OCI-M1 (cell line): ENCODE results near the gene VILL.
A peak's percentile ranks its signal among the peaks of the same experiment; 100 is the strongest.
"Not testable (repeated sequence)": the region's sequence is repeated elsewhere in the genome, so short reads cannot be mapped to it uniquely, and the experiment has no call there.

Experiments
- DNase-seq: peaks from one replicate; lab custom pipeline; 2025; lab: John Stamatoyannopoulos, UW

VILL gene

DNA sequence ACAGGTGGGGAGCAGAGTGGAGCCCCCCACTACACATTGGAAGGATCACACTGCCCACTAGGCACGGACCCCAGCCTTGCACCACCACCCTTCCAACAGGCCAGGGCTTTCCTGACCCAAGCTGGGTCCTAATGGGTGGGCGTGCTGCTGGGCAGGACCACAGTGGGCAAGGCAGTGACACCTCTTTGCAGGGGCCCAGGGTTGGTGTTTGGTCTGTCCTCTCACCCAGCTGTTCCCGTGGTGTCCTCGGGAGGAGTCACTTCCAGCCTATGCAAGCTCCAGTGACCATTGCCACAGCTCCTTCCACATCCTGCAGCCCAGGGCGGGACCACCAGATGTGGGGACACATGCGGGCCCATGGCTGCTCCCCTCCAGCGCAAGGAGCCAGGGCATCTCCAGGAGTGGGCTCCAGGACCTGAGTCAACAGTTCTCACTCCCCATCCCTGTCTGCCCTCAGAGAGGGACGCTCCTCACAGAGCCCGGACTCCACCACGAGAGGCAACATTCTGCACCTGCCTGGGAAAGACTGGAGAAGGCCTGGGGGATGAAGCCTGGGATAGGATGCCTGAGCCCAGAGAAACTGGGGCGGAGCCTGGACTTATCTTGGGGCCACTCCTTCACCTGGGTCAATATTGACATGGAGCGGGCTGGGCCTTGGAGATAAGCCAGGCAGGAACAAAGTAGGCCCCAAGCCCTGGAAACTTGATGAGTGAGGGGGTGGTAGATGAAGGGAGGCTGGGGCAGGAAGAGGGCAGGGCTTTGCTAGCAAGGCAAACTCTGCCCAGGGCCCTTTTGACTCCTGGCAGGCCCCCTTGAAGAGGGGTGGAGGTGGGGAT is 3.9 kb upstream of the VILL start:
- DNase-seq, result no peak

GRCh38 chr3:37987315-37987697 is 3.3 kb upstream of the VILL start:
- no peak for DNase-seq

DNA sequence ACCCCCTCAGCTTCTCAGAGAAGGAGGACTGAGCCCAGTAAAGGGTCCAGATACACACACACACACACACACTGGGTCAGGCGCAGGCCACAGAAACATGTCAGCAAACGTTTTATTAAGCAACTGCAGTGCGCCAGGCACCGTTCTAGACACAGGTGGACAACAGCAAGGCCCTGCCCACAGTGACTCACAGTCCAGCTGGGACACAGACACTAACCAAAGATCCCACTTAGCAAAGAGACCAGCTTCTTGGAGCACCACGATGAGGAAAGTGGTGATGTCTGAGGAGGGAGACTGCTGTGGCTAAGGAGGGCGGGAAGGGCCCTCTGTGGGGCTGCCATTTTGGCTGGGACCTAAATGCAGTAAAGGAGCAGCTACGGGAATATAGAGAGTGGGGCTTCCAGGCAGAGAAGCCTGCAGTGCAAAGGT is 2.8 kb upstream of the VILL start:
- DNase-seq, result no peak

DNA sequence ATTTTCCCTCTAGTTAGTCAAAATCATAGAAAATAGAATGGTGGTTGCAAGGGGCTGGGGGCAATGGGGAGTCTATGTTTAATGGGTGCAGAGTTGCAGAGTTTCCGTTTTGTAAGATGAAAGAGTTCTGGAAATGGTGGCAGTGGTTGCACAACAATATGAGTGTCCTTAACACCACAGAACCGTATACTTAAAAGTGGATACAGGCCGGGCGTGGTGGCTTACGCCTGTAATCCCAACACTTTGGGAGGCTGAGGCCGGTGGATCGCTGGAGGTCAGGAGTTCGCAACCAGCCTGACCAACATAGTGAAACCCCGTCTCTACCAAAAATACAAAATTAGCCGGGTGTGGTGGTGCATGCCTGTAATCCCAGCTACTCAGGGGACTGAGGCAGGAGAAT is 2.2 kb upstream of the VILL start:
- DNase-seq, result not testable (repeated sequence)

DNA sequence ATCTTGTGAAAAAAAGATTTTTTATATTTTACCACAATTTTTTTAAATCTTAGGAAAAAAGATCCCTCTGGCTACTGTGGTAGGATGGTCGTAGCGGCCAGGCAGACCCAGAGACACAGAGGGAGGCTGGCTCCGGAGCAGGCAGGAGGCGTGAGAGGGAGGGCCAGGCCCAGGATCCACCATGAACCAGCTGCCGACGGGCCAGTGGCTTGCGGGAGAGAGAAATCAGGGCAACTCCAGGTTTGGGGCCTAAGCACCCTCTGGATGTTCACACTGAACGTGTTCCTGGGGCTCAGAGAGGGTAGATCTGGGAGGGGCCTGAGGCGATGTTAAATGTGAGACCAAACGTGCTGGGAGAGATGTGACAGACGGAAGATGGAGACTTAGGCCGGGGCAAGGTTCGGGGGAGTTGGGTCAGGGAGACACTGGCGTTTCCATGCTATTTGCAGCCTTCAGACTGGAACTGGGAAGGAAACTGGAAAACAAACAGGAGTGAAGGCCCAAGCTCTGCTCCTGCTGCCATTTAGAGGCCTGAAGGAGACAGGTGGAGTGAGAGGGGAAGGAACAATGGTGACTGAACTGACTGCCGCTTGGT is 1.6 kb upstream of the VILL start:
- no peak for DNase-seq

DNA sequence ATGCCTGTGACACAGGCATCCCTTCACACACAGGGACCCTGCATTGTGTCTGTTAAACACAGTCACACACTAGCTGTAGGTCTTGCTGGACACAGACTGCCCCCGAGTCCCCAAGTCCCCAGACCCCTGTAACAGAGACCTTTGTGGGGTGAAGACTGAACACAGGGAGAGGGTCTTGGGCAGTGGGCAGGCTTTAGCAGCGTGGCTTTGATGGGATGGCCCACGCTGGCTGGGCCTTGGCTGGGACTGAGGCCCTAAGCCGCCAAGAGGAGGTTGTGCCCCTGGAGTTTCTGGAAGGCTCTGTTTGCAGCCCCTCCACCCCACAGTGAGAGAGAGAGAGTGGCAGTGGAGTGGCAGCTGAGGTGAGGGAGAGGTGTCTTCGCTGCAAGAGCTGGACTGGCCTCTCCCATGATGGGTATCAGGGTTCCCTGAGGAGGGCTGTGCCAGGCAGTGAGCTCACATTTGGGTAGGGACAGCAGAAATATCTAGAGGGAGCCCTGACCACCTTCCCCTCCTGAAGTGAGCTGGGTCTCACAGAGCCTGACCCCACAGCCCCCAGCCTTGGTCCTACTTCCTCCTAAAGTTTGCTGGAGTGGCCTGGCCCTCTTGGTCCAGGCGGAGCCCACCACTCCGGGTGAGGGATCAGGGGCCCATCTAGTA is 635 bp upstream of the VILL start:
- no peak for DNase-seq

DNA sequence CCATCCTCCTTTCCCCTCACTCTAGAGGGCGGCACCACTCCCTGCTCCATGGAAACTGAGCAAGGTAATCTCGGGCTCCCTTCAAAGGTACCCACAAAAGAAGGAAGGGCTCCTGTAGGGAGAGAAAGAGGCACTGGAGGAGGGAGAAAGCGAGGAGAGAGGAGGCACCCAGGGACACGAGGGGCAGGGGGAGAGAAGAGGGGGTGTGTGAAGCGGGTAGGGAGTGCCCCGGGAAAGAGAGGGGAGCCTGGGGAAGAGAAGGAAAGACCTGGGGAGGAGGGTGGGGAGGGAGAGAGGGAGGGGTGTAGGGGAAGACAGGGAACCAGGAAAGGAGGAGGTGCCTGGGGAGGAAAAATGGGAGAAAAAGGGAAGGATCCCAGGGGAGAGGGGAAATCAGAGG is 523 bp downstream of the VILL start:
- no peak for DNase-seq

GRCh38 chr3:37991823-37992222 is 1.2 kb downstream of the VILL start:
- DNase-seq, result no peak

GRCh38 chr3:37992271-37993066 is 1.9 kb downstream of the VILL start:
- DNase-seq, result no peak

DNA sequence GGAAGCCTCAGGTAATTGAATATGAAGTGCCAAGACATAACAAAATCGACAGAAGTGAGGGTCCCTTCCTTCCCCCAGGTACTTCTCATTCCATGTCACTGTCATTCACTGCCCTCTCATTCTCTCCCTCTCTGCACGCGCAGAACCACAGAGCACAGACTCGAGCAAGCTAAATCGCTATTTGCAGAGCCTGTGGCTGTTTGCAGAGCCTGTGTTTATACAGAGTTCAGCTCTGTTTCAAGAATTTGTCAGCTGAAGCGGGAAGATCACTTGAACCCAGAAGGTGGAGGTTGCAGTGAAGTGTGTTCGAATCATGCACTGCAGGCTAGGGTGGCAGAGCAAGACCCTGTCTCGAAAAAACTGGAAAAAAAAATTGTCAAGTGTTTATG is 2.5 kb downstream of the VILL start:
- no peak for DNase-seq

- no peak for DNase-seq
Observed at GRCh38 chr3:37993460-37993819, 2.9 kb downstream of the VILL start.

GRCh38 chr3:37993820-37994638 is 3.4 kb downstream of the VILL start:
- DNase-seq, result peak; percentile 75

DNA sequence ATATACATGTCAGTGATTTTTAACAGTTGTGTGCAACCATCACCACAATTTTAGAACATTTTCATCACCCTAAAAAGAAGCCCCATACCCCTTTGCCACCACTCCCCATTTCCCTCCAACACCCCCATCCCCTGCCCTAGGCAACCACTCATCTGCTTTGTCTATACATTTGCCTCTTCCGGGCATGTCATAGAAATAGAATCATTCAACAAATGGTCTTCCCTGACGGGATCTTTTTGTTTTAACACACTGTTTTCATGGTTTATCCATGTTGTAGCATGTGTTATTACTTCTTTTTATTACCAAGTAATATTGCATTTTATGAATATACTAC is 4.0 kb downstream of the VILL start:
- no peak for DNase-seq

DNA sequence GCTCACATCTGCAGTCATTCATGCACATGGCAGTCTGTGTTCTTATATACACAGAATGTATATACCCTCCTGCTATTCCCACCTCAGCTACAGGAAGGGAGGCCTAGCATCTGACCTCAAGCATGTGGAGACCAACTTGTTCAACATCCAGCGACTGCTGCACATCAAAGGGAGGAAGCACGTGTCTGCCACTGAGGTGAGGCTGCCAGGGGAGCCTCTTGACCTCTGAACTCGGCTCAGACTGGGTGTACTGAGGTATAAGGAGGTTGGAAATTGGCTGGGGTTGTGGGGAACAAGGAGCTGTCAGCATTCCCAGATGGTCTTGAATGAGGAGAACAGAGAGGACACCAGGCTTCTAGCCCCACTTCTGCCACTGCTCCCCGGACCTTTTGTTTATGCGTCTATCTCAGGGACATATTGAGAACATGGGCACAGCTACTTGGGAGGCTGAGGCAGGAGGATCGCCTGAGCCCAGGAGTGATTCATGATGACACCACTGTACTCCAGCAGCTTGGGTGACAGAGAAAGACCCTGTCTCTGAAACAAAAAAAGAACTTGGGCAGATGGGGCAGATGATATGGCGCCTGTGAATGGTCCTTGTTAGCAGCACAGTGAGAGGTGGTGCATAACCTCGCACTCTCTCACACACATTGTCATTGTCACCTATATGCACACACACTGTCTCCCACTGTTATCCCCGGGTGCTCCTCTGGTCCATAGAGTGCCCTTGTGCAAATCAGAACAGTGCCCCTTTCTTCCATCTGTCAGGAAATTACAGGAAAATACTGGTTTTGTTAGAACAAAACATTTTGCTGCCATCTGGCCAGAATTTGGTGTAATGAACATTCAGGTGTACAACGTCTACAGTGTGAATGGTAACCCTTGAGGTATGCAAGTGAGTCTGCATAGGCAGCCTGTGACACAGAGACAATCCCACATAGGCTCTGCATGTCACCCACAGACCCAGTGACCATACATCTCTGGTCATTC is 5.4 kb downstream of the VILL start:
- no peak for DNase-seq

DNA sequence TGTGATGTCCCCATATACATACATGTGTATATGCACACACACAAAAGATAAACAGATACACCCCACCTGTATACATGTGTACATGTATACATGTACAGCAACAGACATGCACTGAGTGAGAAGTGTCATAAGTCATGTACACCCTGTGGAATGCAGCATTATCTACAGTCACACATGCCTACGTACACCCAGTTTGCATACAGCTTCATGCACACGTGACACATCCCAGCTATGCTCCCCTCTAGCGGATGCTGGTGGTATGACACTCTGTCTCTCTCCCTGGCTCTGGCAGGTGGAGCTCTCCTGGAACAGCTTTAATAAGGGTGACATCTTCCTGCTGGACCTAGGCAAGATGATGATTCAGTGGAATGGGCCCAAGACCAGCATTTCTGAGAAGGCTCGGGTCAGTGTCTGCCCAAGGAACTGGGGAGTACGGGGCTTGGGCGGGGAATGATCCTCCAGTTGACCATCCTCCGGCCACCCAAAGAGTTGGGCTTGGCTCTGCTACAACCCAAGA is 6.3 kb downstream of the VILL start:
- peak; percentile 89 for DNase-seq

- DNase-seq, result no peak
Observed at GRCh38 chr3:37997342-37997741, 6.8 kb downstream of the VILL start.

DNA sequence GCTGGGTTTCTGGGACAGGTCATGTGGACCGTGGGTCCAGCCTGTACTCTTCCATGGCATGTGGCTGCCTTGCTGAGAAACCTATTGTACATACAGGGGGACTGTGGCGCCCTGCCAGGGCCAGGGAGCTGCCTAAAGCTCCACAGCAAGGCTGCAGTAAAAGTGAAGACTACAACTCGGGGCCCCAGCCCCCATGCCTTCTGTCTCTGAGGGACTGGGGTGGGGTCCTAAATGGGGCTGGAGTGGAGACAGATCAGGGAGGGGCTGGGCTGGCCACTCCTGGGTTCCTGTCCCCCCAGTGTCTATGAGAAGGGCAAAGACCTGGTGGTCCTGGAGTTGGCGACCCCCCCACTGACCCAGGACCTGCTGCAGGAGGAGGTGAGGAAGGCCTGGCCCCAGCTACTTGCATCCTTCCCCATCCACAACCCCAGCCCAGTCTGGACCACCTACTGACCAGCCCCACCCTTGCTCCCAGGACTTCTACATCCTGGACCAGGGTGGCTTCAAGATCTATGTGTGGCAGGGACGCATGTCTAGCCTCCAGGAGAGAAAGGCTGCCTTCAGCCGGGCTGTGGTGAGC is 7.3 kb downstream of the VILL start:
- DNase-seq, result no peak

GRCh38 chr3:37999836-38000235 is 9.2 kb downstream of the VILL start:
- no peak for DNase-seq

- no peak for DNase-seq
Observed at GRCh38 chr3:38000242-38000916, 9.8 kb downstream of the VILL start.
